Right atrium auricular region (tissue), 2 donors: ENCODE measurements around the gene TDRD1. TPM values are rescaled to one million over a fixed set of nuclear protein-coding genes. Genes with fewer than 3 reads are reported as not detected.
"Not testable (repeated sequence)": the region's sequence is repeated elsewhere in the genome, so short reads cannot be mapped to it uniquely, and the experiment has no call there.

Experiments used
- DNase-seq: peaks from one replicate; pipeline ENCODE4 v3.0.0-alpha.2; 2019; ENCODE audit warnings: low spot score
- H3K27ac ChIP-seq, 2 donors: fragments of 200-600 bp; sonication (generic); 1 replicate in 1 of 2; 2 replicates in 1 of 2; pipeline ENCODE4 v1.5.1; 2016 to 2019
- H3K27me3 ChIP-seq, 2 donors: fragments of 200-600 bp; sonication (generic); one replicate each; pipeline versions ENCODE4 v1.5.1 to v1.6.0; 2017 to 2019
- H3K36me3 ChIP-seq: fragments of 200-600 bp; sonication (generic); one replicate; pipeline ENCODE4 v1.5.1; 2016
- H3K4me1 ChIP-seq, 2 donors: fragments of 200-600 bp; sonication (generic); one replicate each; pipeline versions ENCODE4 v1.5.1 to v1.6.0; 2017 to 2019
- H3K4me3 ChIP-seq, 2 donors: fragments of 200-600 bp; sonication (generic); 1 replicate in 1 of 2; 2 replicates in 1 of 2; pipeline ENCODE4 v1.5.1; 2017 to 2019; ENCODE audit warnings: mild to moderate bottlenecking in 1 of 2, moderate library complexity in 1 of 2
- H3K9me3 ChIP-seq, 2 donors: fragments of 200-600 bp; sonication (generic); one replicate each; pipeline ENCODE4 v1.5.1; 2019
- total RNA-seq, 2 donors: library from RNA; depleted of rRNA; stranded (reverse); fragments of >200 nt; gene quantifications; one replicate each; pipeline ENCODE4 v1.1.0, GENCODE V29; 2016
- TF ChIP-seq, protein P1 (sequence below), 2 donors: fragments of 200-600 bp; sonication (generic); IDR thresholded peaks; one replicate each; pipeline ENCODE4 v1.5.1; 2019; ENCODE audit warnings: antibody characterized with exemption in 2 of 2

TDRD1 gene, protein sequence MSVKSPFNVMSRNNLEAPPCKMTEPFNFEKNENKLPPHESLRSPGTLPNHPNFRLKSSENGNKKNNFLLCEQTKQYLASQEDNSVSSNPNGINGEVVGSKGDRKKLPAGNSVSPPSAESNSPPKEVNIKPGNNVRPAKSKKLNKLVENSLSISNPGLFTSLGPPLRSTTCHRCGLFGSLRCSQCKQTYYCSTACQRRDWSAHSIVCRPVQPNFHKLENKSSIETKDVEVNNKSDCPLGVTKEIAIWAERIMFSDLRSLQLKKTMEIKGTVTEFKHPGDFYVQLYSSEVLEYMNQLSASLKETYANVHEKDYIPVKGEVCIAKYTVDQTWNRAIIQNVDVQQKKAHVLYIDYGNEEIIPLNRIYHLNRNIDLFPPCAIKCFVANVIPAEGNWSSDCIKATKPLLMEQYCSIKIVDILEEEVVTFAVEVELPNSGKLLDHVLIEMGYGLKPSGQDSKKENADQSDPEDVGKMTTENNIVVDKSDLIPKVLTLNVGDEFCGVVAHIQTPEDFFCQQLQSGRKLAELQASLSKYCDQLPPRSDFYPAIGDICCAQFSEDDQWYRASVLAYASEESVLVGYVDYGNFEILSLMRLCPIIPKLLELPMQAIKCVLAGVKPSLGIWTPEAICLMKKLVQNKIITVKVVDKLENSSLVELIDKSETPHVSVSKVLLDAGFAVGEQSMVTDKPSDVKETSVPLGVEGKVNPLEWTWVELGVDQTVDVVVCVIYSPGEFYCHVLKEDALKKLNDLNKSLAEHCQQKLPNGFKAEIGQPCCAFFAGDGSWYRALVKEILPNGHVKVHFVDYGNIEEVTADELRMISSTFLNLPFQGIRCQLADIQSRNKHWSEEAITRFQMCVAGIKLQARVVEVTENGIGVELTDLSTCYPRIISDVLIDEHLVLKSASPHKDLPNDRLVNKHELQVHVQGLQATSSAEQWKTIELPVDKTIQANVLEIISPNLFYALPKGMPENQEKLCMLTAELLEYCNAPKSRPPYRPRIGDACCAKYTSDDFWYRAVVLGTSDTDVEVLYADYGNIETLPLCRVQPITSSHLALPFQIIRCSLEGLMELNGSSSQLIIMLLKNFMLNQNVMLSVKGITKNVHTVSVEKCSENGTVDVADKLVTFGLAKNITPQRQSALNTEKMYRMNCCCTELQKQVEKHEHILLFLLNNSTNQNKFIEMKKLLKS
- 1 to 10 TPM in 1 of 2 donors, under 1 TPM in 1; 0.12 to 1.1 TPM for total RNA-seq

DNA sequence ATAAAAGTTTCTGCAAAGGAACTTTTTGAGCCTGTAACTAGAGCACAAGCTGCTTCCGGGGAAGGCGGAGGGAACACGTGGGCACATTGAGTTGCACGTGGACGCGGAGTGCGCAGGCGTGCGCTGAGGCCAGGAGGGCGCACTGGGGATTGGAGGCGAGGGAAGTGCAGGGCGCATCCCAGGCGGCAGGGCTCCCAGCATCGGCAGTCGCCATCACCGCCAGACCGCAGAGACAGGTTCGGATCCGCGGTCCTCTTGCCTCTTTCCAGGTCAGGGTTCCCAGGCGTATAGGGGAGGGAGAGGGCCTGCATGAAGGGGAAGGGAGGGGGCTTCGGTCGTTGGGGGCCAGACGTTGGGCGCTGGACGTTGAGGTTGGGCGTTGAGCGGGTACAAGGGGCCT, at the start of gene TDRD1:
TDRD1 (plus strand) TSS at position 206 of the 400 bp plus-strand sequence. CDS start 8,479 bp downstream, outside the sequence.
- Histone ChIP-seq H3K4me1 (peaks cover 0 to 4% of the 10 kb centered on the region in 2 donors), H3K36me3 (no peaks in the 10 kb centered on the region), H3K4me3 (no peak within 1 kb of the TSS), H3K27ac (no peak within 1 kb of the TSS), H3K27me3 (no peaks in the 10 kb centered on the region), H3K9me3 (no peaks in the 10 kb centered on the region)
- TF ChIP-seq, protein P1, sequence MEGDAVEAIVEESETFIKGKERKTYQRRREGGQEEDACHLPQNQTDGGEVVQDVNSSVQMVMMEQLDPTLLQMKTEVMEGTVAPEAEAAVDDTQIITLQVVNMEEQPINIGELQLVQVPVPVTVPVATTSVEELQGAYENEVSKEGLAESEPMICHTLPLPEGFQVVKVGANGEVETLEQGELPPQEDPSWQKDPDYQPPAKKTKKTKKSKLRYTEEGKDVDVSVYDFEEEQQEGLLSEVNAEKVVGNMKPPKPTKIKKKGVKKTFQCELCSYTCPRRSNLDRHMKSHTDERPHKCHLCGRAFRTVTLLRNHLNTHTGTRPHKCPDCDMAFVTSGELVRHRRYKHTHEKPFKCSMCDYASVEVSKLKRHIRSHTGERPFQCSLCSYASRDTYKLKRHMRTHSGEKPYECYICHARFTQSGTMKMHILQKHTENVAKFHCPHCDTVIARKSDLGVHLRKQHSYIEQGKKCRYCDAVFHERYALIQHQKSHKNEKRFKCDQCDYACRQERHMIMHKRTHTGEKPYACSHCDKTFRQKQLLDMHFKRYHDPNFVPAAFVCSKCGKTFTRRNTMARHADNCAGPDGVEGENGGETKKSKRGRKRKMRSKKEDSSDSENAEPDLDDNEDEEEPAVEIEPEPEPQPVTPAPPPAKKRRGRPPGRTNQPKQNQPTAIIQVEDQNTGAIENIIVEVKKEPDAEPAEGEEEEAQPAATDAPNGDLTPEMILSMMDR (IDR thresholded peaks at IDR 0.05), result no peak
- DNase-seq, result no peak

DNA sequence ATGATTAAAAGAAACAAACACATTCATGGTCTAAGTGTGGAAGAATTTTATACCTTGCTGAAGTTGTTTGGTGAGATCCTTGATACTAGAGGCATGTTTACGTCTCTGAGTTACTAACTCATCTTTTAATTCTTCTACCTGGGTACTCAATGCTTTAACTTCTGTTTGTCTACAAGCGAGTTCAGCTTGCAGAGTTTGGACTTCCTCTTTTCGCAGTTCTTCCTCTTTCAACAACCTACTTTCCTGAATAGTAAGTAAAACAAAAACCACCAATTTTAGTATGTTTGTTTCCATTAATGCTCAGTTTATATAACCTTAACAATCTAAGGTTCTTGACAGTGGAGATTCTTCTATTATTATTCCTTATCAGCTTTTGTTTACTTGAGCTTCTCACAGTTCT, 48.1 kb upstream of the TDRD1 start:
- peaks cover 85% of the 10 kb centered on the region for H3K36me3 ChIP-seq
- no peak for DNase-seq
- H3K4me1 ChIP-seq, result peaks cover 0 to 9% of the 10 kb centered on the region in 2 donors
- TF ChIP-seq, protein P1 (IDR thresholded peaks at IDR 0.05), result no peak
- no peak overlapping the region for H3K27ac ChIP-seq
- H3K4me3 ChIP-seq, result no peak overlapping the region
- no peaks in the 10 kb centered on the region for H3K9me3 ChIP-seq
- H3K27me3 ChIP-seq, result no peaks in the 10 kb centered on the region

DNA sequence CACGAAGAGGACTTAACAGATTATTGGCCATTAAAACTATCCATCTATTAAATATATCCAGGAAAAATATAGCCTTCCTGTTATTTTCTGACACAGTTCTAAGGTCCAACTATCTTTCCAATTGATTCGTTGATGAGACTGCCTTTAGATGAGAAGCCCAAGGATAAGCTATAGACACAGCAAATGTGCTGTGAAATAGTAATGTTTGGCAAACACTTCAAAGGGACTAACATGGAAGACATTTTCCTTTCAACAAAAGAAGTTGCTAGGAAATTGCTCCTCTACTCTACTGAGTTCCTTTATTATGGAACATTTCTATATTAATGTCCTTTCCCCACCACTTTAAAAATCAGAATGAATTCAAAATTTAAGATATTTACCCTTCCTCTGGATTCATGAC, 43.7 kb upstream of the TDRD1 start:
- DNase-seq, result no peak
- H3K4me1 ChIP-seq, result peaks cover 0 to 9% of the 10 kb centered on the region in 2 donors
- no peaks in the 10 kb centered on the region for H3K9me3 ChIP-seq
- H3K36me3 ChIP-seq, result peaks cover 60% of the 10 kb centered on the region
- TF ChIP-seq, protein P1 (IDR thresholded peaks at IDR 0.05), result no peak
- H3K4me3 ChIP-seq, result no peak overlapping the region
- H3K27me3 ChIP-seq, result no peaks in the 10 kb centered on the region
- H3K27ac ChIP-seq, result no peak overlapping the region

DNA sequence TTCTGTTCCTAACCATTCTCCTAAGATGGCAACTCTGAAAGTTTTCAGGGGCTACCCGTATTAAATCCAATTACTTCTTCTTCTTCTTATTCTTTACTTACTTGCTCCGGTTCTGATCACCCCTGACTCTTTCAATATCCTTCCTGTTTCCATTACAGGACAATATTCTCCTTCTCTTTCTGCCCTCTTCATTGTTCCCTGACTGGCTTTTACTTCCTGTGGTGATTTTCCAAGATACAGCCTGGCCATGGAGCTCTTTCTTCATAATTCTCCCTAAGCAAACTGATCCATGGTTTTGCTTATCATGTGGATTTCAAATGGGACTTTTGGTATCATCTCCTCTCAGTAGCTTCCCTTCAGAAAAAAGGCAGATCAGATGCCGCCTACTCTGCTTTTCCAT, 40.6 kb upstream of the TDRD1 start:
- DNase-seq, result no peak
- TF ChIP-seq, protein P1 (IDR thresholded peaks at IDR 0.05), result no peak

DNA sequence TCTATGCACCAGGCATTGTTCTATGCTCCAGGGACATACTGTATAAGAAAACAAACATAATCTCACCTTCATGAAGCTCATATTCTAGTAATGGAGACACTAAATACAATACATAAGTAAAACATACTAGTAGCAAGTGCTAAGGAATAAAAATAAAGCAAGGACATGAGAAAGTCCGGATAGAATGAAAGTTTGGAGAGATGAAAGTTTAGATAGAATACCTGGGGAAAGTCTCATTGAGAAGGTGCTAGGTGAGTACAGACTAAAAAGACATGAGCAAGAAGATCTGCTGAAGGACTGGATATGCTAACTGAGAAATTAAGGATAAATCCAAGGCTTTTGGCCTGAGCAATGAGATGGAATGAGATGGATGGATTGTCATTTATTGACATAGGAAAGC, 39.1 kb upstream of the TDRD1 start:
- Histone ChIP-seq H3K36me3 (peaks cover 35% of the 10 kb centered on the region), H3K4me1 (peaks cover 0 to 8% of the 10 kb centered on the region in 2 donors), H3K27ac (no peak overlapping the region), H3K4me3 (no peak overlapping the region), H3K27me3 (no peaks in the 10 kb centered on the region), H3K9me3 (no peaks in the 10 kb centered on the region)
- TF ChIP-seq, protein P1 (IDR thresholded peaks at IDR 0.05), result no peak
- DNase-seq, result no peak

More for the DNA sequence above, 40.6 kb upstream of the TDRD1 start:
- Histone ChIP-seq H3K4me1 (peaks cover 0 to 8% of the 10 kb centered on the region in 2 donors), H3K4me3 (no peak overlapping the region), H3K27ac (no peak overlapping the region), H3K27me3 (no peaks in the 10 kb centered on the region), H3K9me3 (no peaks in the 10 kb centered on the region), H3K36me3 (peaks cover 49% of the 10 kb centered on the region)

DNA sequence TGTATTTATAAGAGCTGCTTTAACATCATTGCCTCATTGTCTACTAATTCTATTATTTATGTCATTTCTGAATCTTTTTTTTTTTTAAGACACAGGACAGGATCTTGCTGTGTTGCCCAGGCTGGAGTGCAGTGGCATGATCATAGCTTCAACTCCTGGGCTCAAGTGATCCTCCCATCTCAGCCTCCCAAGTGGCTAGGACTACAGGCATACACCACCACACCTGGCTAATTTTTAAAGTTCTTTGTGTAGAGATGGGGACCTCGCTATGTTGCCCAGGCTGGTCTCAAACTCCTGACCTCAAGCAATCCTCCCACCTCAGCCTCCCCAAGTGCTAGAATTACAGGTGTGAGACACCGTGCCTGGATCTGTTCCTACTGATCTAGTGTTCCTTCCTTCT, 38.3 kb upstream of the TDRD1 start:
- not testable (repeated sequence) for H3K27me3 ChIP-seq, H3K4me3 ChIP-seq, H3K4me1 ChIP-seq, H3K9me3 ChIP-seq, H3K27ac ChIP-seq, DNase-seq
- H3K36me3 ChIP-seq, result peaks cover 32% of the 10 kb centered on the region
